GM19324 (cell line): ENCODE results near the gene LTB4R2.
"Not testable (repeated sequence)": the region's sequence is repeated elsewhere in the genome, so short reads cannot be mapped to it uniquely, and the experiment has no call there.

Source experiments
- ATAC-seq: cut with Tn5 transposase; IDR thresholded peaks from one replicate; pipeline ENCODE4 v1.9.1; 2021; ENCODE audit warnings: mild to moderate bottlenecking, moderate library complexity; ENCODE audit not compliant: unreplicated experiment, low FRiP score

LTB4R2 gene

GRCh38 chr14:24335461-24336171 lies 25.7 kb downstream of the LTB4R2 start:
- ATAC-seq, result no peak

DNA sequence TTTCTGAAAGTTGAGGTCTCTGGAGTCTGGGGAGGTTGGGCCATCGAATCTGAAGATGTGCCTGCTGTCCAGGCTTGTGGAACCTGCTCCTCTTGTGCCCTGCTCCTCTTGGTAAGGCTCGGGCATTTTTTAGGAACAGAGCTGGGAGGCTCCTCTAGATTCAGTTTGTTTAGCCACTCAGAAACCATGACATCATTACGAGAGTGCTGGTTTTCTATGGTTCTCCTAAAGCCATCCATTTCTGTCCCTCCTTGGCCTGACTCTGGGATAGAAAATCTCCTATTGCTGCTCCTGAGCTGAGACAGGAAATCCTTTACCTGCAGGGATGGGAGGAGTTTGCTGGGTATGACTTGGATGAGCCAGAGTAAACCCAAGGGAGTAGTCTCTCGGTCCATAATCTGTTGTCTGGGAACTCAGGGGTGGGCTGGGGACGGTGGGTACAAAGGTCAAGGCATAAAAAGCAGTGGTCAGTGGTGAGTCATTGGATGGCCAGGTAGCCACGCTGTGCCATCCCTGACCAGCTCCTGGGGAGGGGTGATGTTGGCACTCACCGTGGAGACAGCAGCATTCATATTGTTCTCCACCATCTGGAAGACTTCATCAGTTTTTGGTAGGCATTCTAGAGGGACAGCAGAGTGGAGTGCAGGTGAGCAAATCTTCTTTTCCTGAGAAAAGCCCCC lies 27.3 kb downstream of the LTB4R2 start:
- no peak for ATAC-seq

DNA sequence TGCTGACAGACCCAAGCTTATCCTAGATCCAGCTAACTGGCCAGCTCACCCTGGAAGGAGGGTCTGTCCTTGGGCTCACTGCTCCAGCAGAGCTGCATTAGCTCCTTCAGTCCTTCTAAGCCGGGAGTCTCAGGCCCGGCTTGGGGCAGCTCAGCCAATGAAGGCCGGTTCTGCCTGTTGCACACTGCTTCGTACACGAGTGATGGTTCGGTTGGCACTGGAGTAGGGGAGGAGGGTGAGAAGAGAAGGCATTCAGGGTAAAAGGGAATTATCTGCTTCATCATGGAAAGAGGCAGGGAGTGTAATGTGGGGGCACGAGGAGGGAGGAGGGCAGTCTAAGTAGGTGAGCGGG lies 27.9 kb downstream of the LTB4R2 start:
- ATAC-seq, result no peak

GRCh38 chr14:24338843-24339242 lies 28.9 kb downstream of the LTB4R2 start:
- no peak for ATAC-seq

DNA sequence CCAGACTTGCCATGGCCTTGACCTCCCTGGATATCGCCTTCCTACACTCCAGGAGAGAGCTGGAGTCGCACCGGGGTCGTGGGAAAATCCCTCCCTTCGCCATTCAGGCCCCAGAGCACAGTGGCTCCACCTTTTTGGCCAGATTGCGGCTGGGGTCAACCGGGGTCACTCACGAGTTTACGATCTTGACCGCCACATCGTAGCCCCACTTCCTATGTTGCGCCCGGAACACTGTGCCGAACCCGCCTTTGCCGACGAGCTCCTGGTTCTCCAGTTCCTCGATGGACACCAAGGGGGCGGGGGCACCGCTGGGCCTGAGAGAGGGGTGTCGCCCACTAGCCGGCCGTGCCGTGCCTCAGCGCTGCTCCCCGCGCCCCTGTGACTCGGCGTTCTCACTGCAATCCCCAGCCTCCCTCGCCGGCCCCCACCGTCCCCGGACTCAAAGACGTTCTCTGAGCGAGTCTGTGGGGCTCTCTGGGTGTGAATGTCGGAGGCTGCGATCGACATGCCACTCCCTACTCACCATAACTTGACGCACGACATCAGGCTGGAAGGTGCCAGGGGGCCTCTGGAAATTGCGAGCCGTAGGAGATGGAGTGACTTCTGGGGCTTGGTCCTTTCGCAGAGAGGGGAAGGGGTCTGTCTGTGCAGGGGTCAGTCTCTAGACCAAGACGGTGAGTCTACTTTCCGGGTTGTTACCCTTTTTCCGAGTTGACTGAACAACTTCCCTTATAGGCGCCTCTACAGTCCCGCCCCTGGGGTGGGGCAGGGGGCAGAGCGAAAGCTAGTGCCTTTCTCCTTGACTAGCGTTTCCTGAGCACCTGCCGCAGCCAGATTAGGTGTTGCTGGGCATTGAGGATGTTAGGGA lies 29.6 kb downstream of the LTB4R2 start, which contains the start of gene RIPK3:
Gene RIPK3 (minus strand): TSS at position 708 of the 868 bp plus-strand sequence. CDS start 165 bp downstream, at position 543.
- peak; percentile 91 for ATAC-seq

GRCh38 chr14:24340606-24341005 lies 30.7 kb downstream of the LTB4R2 start:
- ATAC-seq, result no peak

DNA sequence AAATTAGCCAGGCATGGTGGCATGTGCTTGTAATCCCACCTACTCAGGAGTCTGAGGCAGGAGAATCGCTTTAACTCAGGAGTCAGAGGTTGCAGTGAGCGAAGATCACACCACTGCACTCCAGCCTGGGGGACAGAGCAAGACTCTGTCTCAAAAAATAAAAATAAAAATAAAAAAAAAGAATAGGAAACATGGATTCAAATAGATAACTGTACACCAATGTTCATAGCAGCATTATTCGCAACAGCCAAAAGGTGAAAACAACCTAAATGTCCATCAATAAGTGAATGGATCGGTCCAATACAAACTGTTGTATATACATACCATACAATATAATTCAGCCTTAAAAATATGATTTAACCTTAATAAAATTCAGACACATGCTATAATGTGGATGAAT lies 32.9 kb downstream of the LTB4R2 start:
- ATAC-seq, result no peak

DNA sequence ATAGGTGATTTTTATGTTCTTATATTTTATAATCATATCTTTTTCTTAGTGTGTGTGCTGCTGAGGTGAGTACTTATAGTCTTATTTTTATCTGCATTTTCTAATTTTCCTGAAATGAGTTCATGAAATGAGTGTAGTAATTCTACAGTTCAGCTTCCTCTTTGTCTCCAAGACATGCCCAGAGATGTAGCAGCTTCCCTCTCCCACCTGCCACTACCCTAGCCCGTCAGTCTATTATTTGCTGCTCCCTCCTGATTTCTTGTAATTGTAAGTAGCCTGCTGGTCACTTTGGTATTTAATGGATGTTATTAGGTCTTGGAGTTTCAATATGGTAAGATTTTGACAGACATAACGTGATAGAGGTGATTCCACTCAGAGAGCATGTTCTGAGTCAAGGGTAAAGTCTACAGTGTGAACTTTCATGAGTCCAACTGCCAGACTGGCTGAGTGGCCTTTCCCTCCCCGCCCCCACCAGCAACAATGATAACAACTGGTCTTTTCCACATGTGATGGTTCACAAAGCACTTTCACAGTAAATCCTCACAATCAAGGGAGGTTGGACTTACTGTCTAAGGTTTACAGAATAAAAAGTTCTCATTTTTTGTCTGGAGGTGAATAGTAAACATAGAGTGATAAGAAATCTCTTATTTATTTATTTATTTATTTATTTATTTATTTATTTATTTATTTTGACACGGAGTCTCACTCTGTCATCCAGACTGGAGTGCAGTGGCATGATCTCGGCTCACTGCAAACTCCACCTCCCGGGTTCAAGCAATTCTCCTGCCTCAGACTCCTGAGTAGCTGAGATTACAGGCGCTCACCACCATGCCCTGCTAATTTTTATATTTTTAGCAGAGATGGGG lies 34.1 kb downstream of the LTB4R2 start:
- ATAC-seq, result no peak

DNA sequence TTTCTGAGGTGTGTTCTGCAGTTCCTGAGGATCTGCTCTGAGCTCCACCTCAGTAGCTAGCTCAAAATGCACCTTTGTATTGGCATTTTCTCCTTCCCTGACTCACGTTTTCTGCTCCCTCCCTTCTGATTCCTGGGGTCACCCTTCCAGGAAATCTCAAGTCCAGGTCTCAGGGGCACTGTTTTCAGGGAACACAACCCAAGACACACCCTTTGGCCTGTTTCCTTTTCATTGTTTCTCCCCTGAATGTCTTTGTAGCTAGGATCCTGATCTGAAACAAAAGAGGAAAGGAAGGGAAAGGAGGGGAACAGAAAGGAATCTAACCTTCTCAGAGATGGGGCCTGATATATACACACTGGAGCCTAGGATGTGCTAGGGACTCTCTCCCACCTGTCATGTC lies 37.2 kb downstream of the LTB4R2 start:
- ATAC-seq, result no peak

GRCh38 chr14:24348186-24348585 lies 38.2 kb downstream of the LTB4R2 start:
- no peak for ATAC-seq

- ATAC-seq, result no peak
These were observed 39.8 kb downstream of the LTB4R2 start for GRCh38 chr14:24349742-24350141.

DNA sequence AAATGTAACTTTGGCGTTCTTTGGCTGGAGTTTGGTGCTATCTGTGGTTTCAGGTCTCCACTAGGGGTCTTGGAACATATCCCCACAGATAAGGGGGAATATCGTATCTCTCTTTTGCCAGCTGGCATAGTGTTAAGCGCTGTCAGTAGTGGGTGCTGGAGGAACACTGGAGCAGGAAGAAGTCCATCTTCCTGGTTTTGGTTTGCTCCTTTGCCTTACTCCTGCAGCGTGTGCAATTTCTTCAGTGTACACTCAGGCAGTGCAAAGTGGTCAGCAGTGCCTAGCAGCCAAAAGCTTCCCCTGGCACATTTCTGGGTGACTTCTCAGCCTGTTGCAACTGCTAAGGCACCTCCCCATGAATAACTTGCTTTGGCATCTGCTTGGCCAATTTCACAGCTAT lies 41.6 kb downstream of the LTB4R2 start:
- ATAC-seq, result no peak

GRCh38 chr14:24353559-24354481 lies 43.9 kb downstream of the LTB4R2 start:
- ATAC-seq, result no peak

DNA sequence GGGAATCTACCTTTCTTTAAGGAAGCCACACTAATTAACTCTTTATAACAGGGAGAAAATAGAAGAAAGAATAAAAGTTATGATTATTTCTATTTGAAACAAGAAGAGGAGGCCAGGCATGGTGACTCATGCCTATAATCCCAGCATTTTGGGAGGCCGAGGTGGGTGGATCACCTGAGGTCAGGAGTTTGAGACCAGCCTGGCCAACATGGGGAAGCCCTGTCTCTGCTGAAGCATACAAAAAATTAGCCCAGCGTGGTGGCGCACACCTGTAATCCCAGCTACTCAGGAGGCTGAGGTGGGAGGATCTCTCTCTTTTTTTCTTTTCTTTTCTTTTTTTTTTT lies 44.5 kb downstream of the LTB4R2 start:
- ATAC-seq, result not testable (repeated sequence)

- ATAC-seq, result no peak
These were observed 45.1 kb downstream of the LTB4R2 start for GRCh38 chr14:24355009-24355408.

DNA sequence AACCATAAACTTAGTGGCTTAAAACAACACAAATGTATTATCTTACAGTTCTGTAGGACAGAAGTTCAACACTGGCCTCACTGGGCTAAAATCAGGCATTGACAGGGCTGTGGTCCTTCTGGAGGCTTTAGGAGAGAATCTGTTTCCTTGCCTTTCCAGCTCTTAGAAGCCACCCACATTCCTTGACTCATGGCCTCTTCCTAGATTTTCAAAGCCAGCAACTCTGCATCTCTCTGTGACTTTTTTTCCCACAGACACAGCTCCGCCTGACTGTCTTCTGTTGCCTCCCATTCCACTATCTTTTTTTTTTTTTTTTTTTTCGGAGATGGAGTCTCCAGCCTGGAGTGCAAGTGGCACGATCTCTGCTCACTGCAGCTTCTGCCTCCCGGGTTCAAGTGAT lies 46.3 kb downstream of the LTB4R2 start:
- no peak for ATAC-seq

- no peak for ATAC-seq
These were observed 50.3 kb downstream of the LTB4R2 start for GRCh38 chr14:24360281-24360680.

- no peak for ATAC-seq
These were observed 51.4 kb downstream of the LTB4R2 start for GRCh38 chr14:24361326-24361725.
